ENCODE measurements around the gene RNF43.

DNA sequence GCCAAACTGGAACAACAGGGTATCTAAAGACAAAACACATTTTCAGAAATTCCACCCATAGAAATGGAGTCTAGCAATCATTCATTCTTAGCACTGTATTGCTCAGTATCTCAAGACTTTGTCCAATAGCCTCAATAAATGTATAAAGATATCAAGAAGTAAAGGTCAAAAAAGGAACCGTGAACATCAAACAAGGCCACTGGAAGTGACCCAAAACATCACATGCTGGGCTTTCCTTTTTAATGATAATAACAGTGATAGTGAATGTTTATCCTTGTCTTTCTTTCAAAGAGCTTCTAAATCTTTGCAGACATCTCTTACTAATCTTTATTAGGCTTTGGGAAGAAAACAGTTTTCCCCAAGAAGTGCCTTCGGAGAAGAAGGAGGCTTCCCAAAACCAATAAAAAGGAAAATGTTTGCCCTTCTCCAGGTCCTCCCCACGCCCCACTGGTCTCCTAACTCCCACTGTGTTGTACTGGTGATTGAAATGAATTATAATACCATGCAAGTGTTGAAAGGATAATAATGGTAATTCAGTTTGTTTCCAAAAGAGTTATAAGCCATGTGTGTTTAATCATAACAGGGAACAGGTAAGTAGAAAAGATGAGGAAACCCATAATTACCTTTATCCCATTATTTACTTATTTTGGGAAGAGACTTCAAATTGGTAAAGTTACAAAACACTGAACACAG is 18.6 kb downstream of the RNF43 start:
- TF ChIP-seq, protein P1, sequence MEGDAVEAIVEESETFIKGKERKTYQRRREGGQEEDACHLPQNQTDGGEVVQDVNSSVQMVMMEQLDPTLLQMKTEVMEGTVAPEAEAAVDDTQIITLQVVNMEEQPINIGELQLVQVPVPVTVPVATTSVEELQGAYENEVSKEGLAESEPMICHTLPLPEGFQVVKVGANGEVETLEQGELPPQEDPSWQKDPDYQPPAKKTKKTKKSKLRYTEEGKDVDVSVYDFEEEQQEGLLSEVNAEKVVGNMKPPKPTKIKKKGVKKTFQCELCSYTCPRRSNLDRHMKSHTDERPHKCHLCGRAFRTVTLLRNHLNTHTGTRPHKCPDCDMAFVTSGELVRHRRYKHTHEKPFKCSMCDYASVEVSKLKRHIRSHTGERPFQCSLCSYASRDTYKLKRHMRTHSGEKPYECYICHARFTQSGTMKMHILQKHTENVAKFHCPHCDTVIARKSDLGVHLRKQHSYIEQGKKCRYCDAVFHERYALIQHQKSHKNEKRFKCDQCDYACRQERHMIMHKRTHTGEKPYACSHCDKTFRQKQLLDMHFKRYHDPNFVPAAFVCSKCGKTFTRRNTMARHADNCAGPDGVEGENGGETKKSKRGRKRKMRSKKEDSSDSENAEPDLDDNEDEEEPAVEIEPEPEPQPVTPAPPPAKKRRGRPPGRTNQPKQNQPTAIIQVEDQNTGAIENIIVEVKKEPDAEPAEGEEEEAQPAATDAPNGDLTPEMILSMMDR (IDR thresholded peaks at IDR 0.05), result no peak
- no peak for TF ChIP-seq POLR2A (IDR thresholded peaks at IDR 0.05)
